Prostate gland (tissue), 2 donors: ENCODE data around the gene MCFD2. TPM values are rescaled to one million over a fixed set of nuclear protein-coding genes. Genes with fewer than 3 reads are reported as not detected.

Experiments
- DNase-seq: peaks from one replicate; pipeline ENCODE4 v3.0.0-alpha.2; 2019; ENCODE audit warnings: low spot score
- H3K27ac ChIP-seq, 2 donors: fragments of 200-600 bp; sonication (generic); 2 replicates each; pipeline ENCODE4 v1.5.1; 2017 to 2019
- H3K27me3 ChIP-seq: fragments of 200-600 bp; sonication (generic); replicated peaks from 2 replicates; pipeline ENCODE4 v1.5.1; 2019; ENCODE audit not compliant: insufficient read depth
- H3K36me3 ChIP-seq, 2 donors: fragments of 200-600 bp; sonication (generic); 1 replicate in 1 of 2; 2 replicates in 1 of 2; pipeline versions ENCODE4 v1.5.1 to v1.8.1; 2017 to 2019
- H3K4me1 ChIP-seq: fragments of 200-600 bp; sonication (generic); replicated peaks from 2 replicates; pipeline ENCODE4 v1.5.1; 2019
- H3K4me3 ChIP-seq, 2 donors: fragments of 200-600 bp; sonication (generic); 2 replicates each; pipeline ENCODE4 v1.5.1; 2017 to 2019
- H3K9me3 ChIP-seq: fragments of 200-600 bp; sonication (generic); 2 replicates; pipeline ENCODE4 v1.5.1; 2017
- CTCF ChIP-seq, 4 experiments: fragments of 200-600 bp in 2 of 4; fragments of 450-650 bp in 2 of 4; sonication (generic) in 2 of 4; IDR thresholded peaks; 1 replicate in 3 of 4; 2 replicates in 1 of 4; pipeline ENCODE4 v1.5.1; 2016 to 2019; ENCODE audit warnings: antibody characterized with exemption in 4 of 4, mild to moderate bottlenecking in 2 of 4, moderate library complexity in 2 of 4
- POLR2A ChIP-seq: fragments of 450-650 bp; IDR thresholded peaks from one replicate; pipeline ENCODE4 v1.6.1; 2016; ENCODE audit warnings: antibody characterized with exemption, mild to moderate bottlenecking
- POLR2AphosphoS5 ChIP-seq: sonication (generic); formaldehyde crosslinking; IDR thresholded peaks from one replicate; pipeline ENCODE4 v1.6.1; 2017; ENCODE audit warnings: antibody characterized with exemption
- WGBS: methylation state at CpG from one replicate; pipeline ENCODE4 v1.1.5; 2018; 5-methylcytosine and 5-hydroxymethylcytosine counted together
- intact Hi-C: fragments of 100-400 bp; cut with DNase I; formaldehyde crosslinking; loops from one replicate; pipeline ENCODE4 v1.14.2; 2022
- total RNA-seq, 2 donors: library from RNA; depleted of rRNA; stranded (reverse); fragments of >200 nt; gene quantifications; one replicate each; pipeline ENCODE4 v1.1.0, GENCODE V29; 2016

Gene MCFD2
- total RNA-seq, 2 donors from 2014 or later, result 77.9 to 88.4 TPM

DNA sequence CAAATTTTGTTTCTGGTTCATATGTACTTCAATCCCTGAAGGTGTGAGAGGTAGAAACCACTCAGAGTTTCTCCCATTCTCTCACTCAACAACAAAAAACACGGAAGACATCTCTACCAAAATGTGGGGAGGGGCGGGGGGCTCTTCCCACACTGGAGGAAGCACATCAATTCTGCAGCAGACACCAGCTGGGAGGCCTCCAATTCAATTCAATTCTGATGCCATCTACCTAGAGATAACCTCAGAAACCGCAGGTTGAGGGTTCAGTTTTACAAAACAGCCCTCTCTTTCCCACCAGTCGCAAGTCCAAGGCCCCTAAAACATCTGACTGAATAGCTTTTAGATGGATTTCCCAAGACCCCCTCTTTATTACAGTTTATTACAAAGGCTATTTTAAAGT, 7.0 kb upstream of the MCFD2 start:
- intact Hi-C loops, result no loop called here
- WGBS, result 94% methylated on average over 4 of the region's 4 CpGs
- TF ChIP-seq POLR2AphosphoS5, result no peak
- TF ChIP-seq CTCF (IDR thresholded peaks at IDR 0.05), result no peak
- no peak for TF ChIP-seq POLR2A
- Histone ChIP-seq H3K4me3 (no peak overlapping the region), H3K27me3 (no peaks in the 10 kb centered on the region), H3K36me3 (no peaks in the 10 kb centered on the region), H3K9me3 (no peaks in the 10 kb centered on the region), H3K27ac (no peak overlapping the region), H3K4me1 (no peaks in the 10 kb centered on the region)
- no peak for DNase-seq

DNA sequence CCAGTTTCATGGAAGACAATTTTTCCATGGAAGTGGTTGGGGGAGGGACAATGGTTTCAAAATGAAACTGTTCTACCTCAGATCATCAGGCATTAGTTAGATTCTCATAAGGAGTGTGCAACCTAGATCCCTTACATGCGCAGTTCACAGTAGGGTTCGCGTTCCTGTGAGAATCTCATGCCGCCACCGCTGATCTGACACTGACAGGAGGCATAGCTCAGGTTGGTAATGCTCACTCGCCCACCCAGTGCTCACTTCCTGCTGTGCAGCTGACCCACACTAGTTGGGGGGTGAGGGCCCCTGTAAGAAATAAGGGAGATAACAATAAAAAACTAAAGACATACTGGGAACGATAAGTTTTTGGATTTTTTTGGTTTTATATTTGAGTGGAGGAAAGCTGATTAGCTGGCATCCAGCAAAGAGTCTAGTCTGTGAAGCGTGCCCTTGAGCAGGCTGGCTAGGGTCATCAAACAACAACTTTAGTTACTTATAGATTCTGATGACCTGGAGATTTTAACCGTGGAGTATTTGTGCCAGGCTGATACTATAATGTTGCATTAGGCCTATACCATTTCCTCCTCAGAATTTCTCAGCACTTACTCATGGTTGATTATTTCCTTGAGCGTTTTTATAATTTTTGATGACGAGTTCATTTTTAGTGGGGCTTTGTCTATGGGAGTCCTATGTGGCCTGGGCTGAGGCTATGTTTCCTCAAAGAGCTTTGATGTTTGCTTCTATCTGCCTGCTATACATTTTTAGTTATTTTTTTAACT, 6.3 kb upstream of the MCFD2 start:
- Histone ChIP-seq H3K9me3 (no peaks in the 10 kb centered on the region), H3K4me1 (no peaks in the 10 kb centered on the region), H3K36me3 (no peaks in the 10 kb centered on the region), H3K4me3 (no peak overlapping the region), H3K27me3 (no peaks in the 10 kb centered on the region), H3K27ac (no peak overlapping the region)
- intact Hi-C loops, result no loop called here
- 89% methylated on average over 11 of the region's 11 CpGs for WGBS
- no peak for DNase-seq
- TF ChIP-seq POLR2A, result no peak
- no peak for TF ChIP-seq POLR2AphosphoS5
- TF ChIP-seq CTCF (IDR thresholded peaks at IDR 0.05), result no peak

DNA sequence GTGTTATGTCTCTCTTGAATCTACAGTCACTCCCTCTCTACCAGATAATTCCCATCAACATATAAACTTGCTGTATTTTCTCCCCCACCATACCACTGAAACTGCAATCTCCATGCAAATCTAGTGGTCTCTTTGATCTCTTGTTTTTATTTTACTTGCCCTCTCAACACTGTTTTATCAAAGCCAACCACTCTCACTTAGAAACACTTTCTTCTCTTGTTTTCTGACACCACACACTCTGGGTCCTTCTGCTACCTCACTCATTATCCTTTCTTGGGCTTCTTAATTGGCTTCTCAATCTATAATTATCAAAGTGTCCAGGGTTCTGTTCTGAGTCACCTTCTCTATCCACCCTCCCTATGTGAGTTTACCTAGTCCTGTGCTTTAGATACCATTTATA, 2.0 kb upstream of the MCFD2 start:
- no peak overlapping the region for H3K27ac ChIP-seq
- intact Hi-C loops, result loop anchor here (2.0 kb wide), 1 partner anchor 405 kb away; no protein-coding TSS in a partner anchor

DNA sequence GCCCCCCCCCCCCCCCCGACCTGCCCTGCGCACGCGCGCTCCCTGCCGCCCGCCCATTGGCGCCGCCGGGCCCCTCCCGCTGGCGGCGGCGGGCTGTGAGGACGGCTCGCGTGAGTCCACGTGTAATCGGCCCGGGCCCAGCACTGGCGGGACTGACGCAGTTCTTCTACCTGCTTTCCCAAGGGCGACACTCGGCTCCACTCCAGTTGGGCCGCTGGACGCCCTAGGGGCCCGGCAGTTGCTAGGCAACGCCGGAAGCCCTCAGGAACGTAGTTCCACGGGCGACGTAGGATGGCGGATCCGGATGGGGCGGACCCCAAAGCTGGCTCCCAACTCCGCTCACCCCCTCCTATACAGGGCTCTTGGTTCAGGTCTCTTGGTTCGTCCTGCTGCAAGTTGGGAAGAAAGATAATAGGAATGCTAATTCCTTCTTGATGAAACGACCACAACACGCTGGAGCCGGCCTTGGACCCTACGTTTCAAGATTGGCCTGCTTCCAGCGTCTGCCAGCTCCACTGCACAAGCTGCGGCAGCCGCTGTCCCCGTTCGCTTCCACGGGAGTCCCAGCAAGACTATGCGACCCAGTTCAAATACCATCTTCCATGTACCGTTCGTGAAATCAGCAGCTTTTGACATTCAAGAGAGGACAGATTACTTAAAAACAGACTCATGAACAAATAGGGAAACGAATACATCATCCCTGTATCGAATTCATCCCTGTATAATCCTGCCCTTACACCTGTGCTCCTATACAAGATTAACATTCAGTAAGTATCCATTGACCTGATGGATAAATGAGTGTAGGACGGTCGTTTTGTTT, 415 bp upstream of the MCFD2 start:
- H3K36me3 ChIP-seq, result no peaks in the 10 kb centered on the region
- peak; percentile 94 for DNase-seq
- peak overlapping the region; percentile 97 to 100 for H3K4me3 ChIP-seq
- no peaks in the 10 kb centered on the region for H3K27me3 ChIP-seq
- H3K27ac ChIP-seq, result peak overlapping the region; percentile 92 to 96
- H3K9me3 ChIP-seq, result no peaks in the 10 kb centered on the region
- intact Hi-C loops, result no loop called here
- peaks cover 12% of the 10 kb centered on the region for H3K4me1 ChIP-seq
- under 1% methylated on average over 32 of the region's 55 CpGs for WGBS
- TF ChIP-seq POLR2AphosphoS5, result peak; percentile 79
- peak; percentile 52 for TF ChIP-seq POLR2A
- no peak for TF ChIP-seq CTCF (IDR thresholded peaks at IDR 0.05)

More for the DNA sequence above, 2.0 kb upstream of the MCFD2 start:
- no peak for TF ChIP-seq POLR2AphosphoS5
- no peak for TF ChIP-seq CTCF (IDR thresholded peaks at IDR 0.05)
- no peaks in the 10 kb centered on the region for H3K36me3 ChIP-seq
- DNase-seq, result no peak
- no peaks in the 10 kb centered on the region for H3K9me3 ChIP-seq
- no peaks in the 10 kb centered on the region for H3K27me3 ChIP-seq
- peaks cover 12% of the 10 kb centered on the region for H3K4me1 ChIP-seq
- no peak overlapping the region for H3K4me3 ChIP-seq
